ENCODE data around the gene ETV6. TPM values are rescaled to one million over a fixed set of nuclear protein-coding genes. Genes with fewer than 3 reads are reported as not detected.

ETV6 gene
- total and polyA plus RNA-seq, 9 of the 15 experiments (the other 6 are each of a cell fraction or from before 2014, with no cell fraction given), result 0.81 to 12.7 (median 4.1) TPM

- ChIA-PET POLR2A (no interaction called here), CTCF (ENCODE audit: low intra/inter-chr PET ratio) (no interaction called here)
- no peaks in the 10 kb centered on the region for H3K4me1 ChIP-seq (replicated peaks in 1 of 2; ENCODE audit: control insufficient read depth in 2 of 2, insufficient read depth in 2 of 2, low read length in 2 of 2)
- WGBS (ENCODE audit: insufficient coverage, low coverage, missing lambda C conversion rate), result 71% methylated on average over 3 of the region's 3 CpGs
- H3K79me2 ChIP-seq (ENCODE audit: control insufficient read depth, insufficient read depth, low read length), result no peaks in the 10 kb centered on the region
- in situ Hi-C loops (cut with MboI), result no loop called here
- no peak overlapping the region for H3K27ac ChIP-seq (ENCODE audit: extremely low read depth, low read depth, low read length)
- H3K36me3 ChIP-seq (ENCODE audit: control insufficient read depth, insufficient read depth, low read length), result no peaks in the 10 kb centered on the region
- H3K4me2 ChIP-seq (ENCODE audit: insufficient read depth, low read length), result no peak overlapping the region
- DNase-seq (ENCODE audit: extremely low read depth in 1 of 4, low spot score in 3 of 4), result no peak
- no peaks in the 10 kb centered on the region for H3K27me3 ChIP-seq (ENCODE audit: control insufficient read depth in 2 of 2, insufficient read depth in 2 of 2, low read length in 2 of 2)
- ATAC-seq, result no peak
- no peak for FAIRE-seq
- H2AFZ ChIP-seq (ENCODE audit: low read depth, low read length), result no peak overlapping the region
- TF ChIP-seq RFX1 (IDR thresholded peaks at IDR 0.05), result no peak
- intact Hi-C loops (cut with micrococcal nuclease), result no loop called here
- H3K4me3 ChIP-seq, result no peak overlapping the region
- H4K20me1 ChIP-seq (replicated peaks; ENCODE audit: control insufficient read depth, insufficient read depth, low read length), result no peaks in the 10 kb centered on the region
- H3K9me3 ChIP-seq (replicated peaks; ENCODE audit: control insufficient read depth, insufficient read depth, low read depth, low read length), result no peaks in the 10 kb centered on the region; the same call in 1 of the 2 replicates
- no peaks in the 10 kb centered on the region for H3K9me1 ChIP-seq (ENCODE audit: control insufficient read depth, insufficient read depth, low read length)
- BruUV-seq (replicated peaks), result no TSS peak
- no peak overlapping the region for H3K9ac ChIP-seq (ENCODE audit: insufficient read depth in 1 of 2, low read depth in 2 of 2, low read length in 2 of 2)
These were observed 214.5 kb downstream of the ETV6 start for GRCh38 chr12:11863988-11864387.

- H3K9me3 ChIP-seq (replicated peaks; ENCODE audit: control insufficient read depth, insufficient read depth, low read depth, low read length), result no peaks in the 10 kb centered on the region; the same call in 1 of the 2 replicates
- H3K9me1 ChIP-seq (ENCODE audit: control insufficient read depth, insufficient read depth, low read length), result no peaks in the 10 kb centered on the region
- H2AFZ ChIP-seq (ENCODE audit: low read depth, low read length), result no peak overlapping the region
- no peak overlapping the region for H3K9ac ChIP-seq (ENCODE audit: insufficient read depth in 1 of 2, low read depth in 2 of 2, low read length in 2 of 2)
- H3K79me2 ChIP-seq (ENCODE audit: control insufficient read depth, insufficient read depth, low read length), result no peaks in the 10 kb centered on the region
- H3K4me3 ChIP-seq, result no peak overlapping the region
- H4K20me1 ChIP-seq (replicated peaks; ENCODE audit: control insufficient read depth, insufficient read depth, low read length), result no peaks in the 10 kb centered on the region
- no peak for DNase-seq (ENCODE audit: extremely low read depth in 1 of 4, low spot score in 3 of 4)
- H3K27me3 ChIP-seq (ENCODE audit: control insufficient read depth in 2 of 2, insufficient read depth in 2 of 2, low read length in 2 of 2), result no peaks in the 10 kb centered on the region
- ChIA-PET POLR2A (no interaction called here), CTCF (ENCODE audit: low intra/inter-chr PET ratio) (no interaction called here)
- no peak for FAIRE-seq
- TF ChIP-seq SLC30A9 (CRISPR knock-in tag; IDR thresholded peaks at IDR 0.05) (no peak), RNF219 (CRISPR knock-in tag; IDR thresholded peaks at IDR 0.05) (no peak), NR2C2 (CRISPR knock-in tag; IDR thresholded peaks at IDR 0.05) (no peak), NR2C2 (tag; IDR thresholded peaks at IDR 0.05) (no peak), ZNF785 (CRISPR knock-in tag; IDR thresholded peaks at IDR 0.05) (no peak), ZNF224 (CRISPR knock-in tag; IDR thresholded peaks at IDR 0.05) (no peak), HDAC8 (tag; IDR thresholded peaks at IDR 0.05) (no peak), CBX1 (IDR thresholded peaks at IDR 0.05; ENCODE audit: low read depth) (no peak)
- TF ChIP-seq, protein P1, sequence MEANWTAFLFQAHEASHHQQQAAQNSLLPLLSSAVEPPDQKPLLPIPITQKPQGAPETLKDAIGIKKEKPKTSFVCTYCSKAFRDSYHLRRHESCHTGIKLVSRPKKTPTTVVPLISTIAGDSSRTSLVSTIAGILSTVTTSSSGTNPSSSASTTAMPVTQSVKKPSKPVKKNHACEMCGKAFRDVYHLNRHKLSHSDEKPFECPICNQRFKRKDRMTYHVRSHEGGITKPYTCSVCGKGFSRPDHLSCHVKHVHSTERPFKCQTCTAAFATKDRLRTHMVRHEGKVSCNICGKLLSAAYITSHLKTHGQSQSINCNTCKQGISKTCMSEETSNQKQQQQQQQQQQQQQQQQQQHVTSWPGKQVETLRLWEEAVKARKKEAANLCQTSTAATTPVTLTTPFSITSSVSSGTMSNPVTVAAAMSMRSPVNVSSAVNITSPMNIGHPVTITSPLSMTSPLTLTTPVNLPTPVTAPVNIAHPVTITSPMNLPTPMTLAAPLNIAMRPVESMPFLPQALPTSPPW (CRISPR knock-in tag; IDR thresholded peaks at IDR 0.05), result no peak
- 59% methylated on average over 4 of the region's 4 CpGs for WGBS (ENCODE audit: insufficient coverage, low coverage, missing lambda C conversion rate)
- no peak for ATAC-seq
- H3K4me2 ChIP-seq (ENCODE audit: insufficient read depth, low read length), result no peak overlapping the region
- intact Hi-C loops (cut with micrococcal nuclease), result no loop called here
- H3K27ac ChIP-seq (ENCODE audit: extremely low read depth, low read depth, low read length), result no peak overlapping the region
- no peaks in the 10 kb centered on the region for H3K4me1 ChIP-seq (replicated peaks in 1 of 2; ENCODE audit: control insufficient read depth in 2 of 2, insufficient read depth in 2 of 2, low read length in 2 of 2)
- no peaks in the 10 kb centered on the region for H3K36me3 ChIP-seq (ENCODE audit: control insufficient read depth, insufficient read depth, low read length)
- BruUV-seq (replicated peaks), result no TSS peak
- in situ Hi-C loops (cut with MboI), result no loop called here
These were observed 216.3 kb downstream of the ETV6 start for GRCh38 chr12:11865824-11866223.
